Activated CD8-positive, alpha-beta memory T cell treated with anti-CD3 and anti-CD28 coated beads, Interleukin-2, amount 50 U/mL, for 24 hours (primary cell): ENCODE data around the gene DHODH.
"Not testable (repeated sequence)": the region's sequence is repeated elsewhere in the genome, so short reads cannot be mapped to it uniquely, and the experiment has no call there.

Source experiments
- DNase-seq: peaks from one replicate; pipeline ENCODE4 v3.0.0-alpha.2; 2020; ENCODE audit errors: extremely low read depth

The DHODH gene

GRCh38 chr16:72054254-72054847, 45.8 kb downstream of the DHODH start, which contains the start of gene HP:
Gene HP, plus strand, starts transcription at chr16:72054505. Its CDS starts 148 bp downstream, at chr16:72054653.
- DNase-seq, result not testable (repeated sequence)

- no peak for DNase-seq
Measured at GRCh38 chr16:72055911-72056310, 47.4 kb downstream of the DHODH start.

- DNase-seq, result not testable (repeated sequence)
Measured at GRCh38 chr16:72057313-72057712, 48.8 kb downstream of the DHODH start.

- DNase-seq, result not testable (repeated sequence)
Measured at GRCh38 chr16:72059060-72059459, 50.5 kb downstream of the DHODH start.

GRCh38 chr16:72060405-72060804, 51.9 kb downstream of the DHODH start:
- DNase-seq, result no peak

- DNase-seq, result no peak
Measured at GRCh38 chr16:72061564-72061963, 53.0 kb downstream of the DHODH start.

GRCh38 chr16:72064361-72064894, 55.9 kb downstream of the DHODH start:
- DNase-seq, result no peak

GRCh38 chr16:72066747-72067146, 58.2 kb downstream of the DHODH start:
- DNase-seq, result no peak

GRCh38 chr16:72068930-72069329, 60.4 kb downstream of the DHODH start:
- DNase-seq, result no peak

- DNase-seq, result no peak
Measured at GRCh38 chr16:72072514-72073342, 64.2 kb downstream of the DHODH start.

- DNase-seq, result no peak
Measured at GRCh38 chr16:72073560-72074230, 65.2 kb downstream of the DHODH start.

GRCh38 chr16:72075067-72075466, 66.5 kb downstream of the DHODH start:
- DNase-seq, result not testable (repeated sequence)
